HepG2 (cell line): ENCODE data around the gene RHOT1. TPM values are rescaled to one million over a fixed set of nuclear protein-coding genes. Genes with fewer than 3 reads are reported as not detected.

Experiments
- ATAC-seq: fragments of 200-7000 bp; cut with Tn5 transposase; 3 replicates; pipeline ENCODE4 v1.9.1; 2020; ENCODE audit warnings: mild to moderate bottlenecking, moderate library complexity
- BruUV-seq: library from RNA; stranded (reverse); fragments of 400-500 nt; replicated peaks from 2 replicates; lab custom pipeline; 2021; lab: Mats Ljungman, UMichigan
- CTCF ChIA-PET: fragments of 300-600 bp; formaldehyde crosslinking; extraction: SDS; loops from one replicate; lab custom pipeline; 2021; ENCODE audit warnings: low total read pairs, inconsistent platforms, low intra/inter-chr PET ratio; lab: Yijun Ruan, JAX
- POLR2A ChIA-PET: fragments of 350-600 bp; sonication (Branson Sonifier 250); formaldehyde crosslinking; loops from one replicate; lab custom pipeline; 2020; ENCODE audit warnings: antibody characterized with exemption, inconsistent platforms; lab: Yijun Ruan, JAX
- DNase-seq: peaks from one replicate; pipeline ENCODE4 v3.0.0-alpha.2; 2015; ENCODE audit warnings: low spot score
- FAIRE-seq: peaks from 3 replicates; lab custom pipeline; 2011; peaks lifted over from hg19 to GRCh38; lab: Jason Lieb, UNC
- H2AFZ ChIP-seq: one replicate; pipeline ENCODE4 v1.6.1; 2011; ENCODE audit warnings: low read length, inconsistent platforms
- H3K27ac ChIP-seq: fragments of 300-600 bp; 3 replicates; pipeline ENCODE4 v1.8.0; 2011; ENCODE audit warnings: mixed run types, mild to moderate bottlenecking, mixed read lengths, low read length, inconsistent platforms; ENCODE audit not compliant: insufficient read depth; ENCODE audit errors: extremely low read length
- H3K27me3 ChIP-seq, 2 experiments: fragments of 200-600 bp in 1 of 2; 2 replicates in 1 of 2; 3 replicates in 1 of 2; pipeline versions ENCODE4 v1.6.0 to v1.8.0; 2011; ENCODE audit warnings: low read length in 2 of 2, mild to moderate bottlenecking in 2 of 2, moderate library complexity in 2 of 2, inconsistent platforms in 1 of 2; ENCODE audit not compliant: insufficient read depth in 2 of 2, control insufficient read depth in 1 of 2
- H3K36me3 ChIP-seq, 2 experiments: fragments of 200-600 bp in 1 of 2; replicated peaks in 1 of 2; 2 replicates in 1 of 2; 3 replicates in 1 of 2; pipeline versions ENCODE4 v1.5.1 to v1.8.0; 2011; ENCODE audit warnings: low read length in 2 of 2, inconsistent platforms in 1 of 2; ENCODE audit not compliant: insufficient read depth in 2 of 2, control insufficient read depth in 1 of 2
- H3K4me1 ChIP-seq: 2 replicates; pipeline ENCODE4 v1.5.1; 2012; ENCODE audit warnings: low read length, inconsistent platforms; ENCODE audit not compliant: insufficient read depth
- H3K4me2 ChIP-seq: 2 replicates; pipeline ENCODE4 v1.6.0; 2011; ENCODE audit warnings: low read depth, low read length, inconsistent platforms
- H3K4me3 ChIP-seq, 3 experiments: fragments of 200-600 bp in 1 of 3; sonication (generic), shearing (Covaris generic) in 1 of 3; replicated peaks in 1 of 3; 2 replicates each; pipeline ENCODE4 v1.5.1; 2011 to 2016; ENCODE audit warnings: low read length in 3 of 3, inconsistent platforms in 2 of 3, low read depth in 2 of 3, mild to moderate bottlenecking in 2 of 3, control low read depth in 1 of 3, mixed read lengths in 1 of 3; ENCODE audit not compliant: insufficient read depth in 1 of 3
- H3K79me2 ChIP-seq: one replicate; pipeline ENCODE4 v1.6.1; 2011; ENCODE audit warnings: low read length, inconsistent platforms; ENCODE audit not compliant: insufficient read depth
- H3K9ac ChIP-seq: 2 replicates; pipeline ENCODE4 v1.6.0; 2011; ENCODE audit warnings: mild to moderate bottlenecking, low read depth, low read length, inconsistent platforms; ENCODE audit not compliant: insufficient read depth
- H3K9me3 ChIP-seq: 2 replicates; pipeline ENCODE4 v1.5.1; 2012; ENCODE audit warnings: mild to moderate bottlenecking, low read length
- H4K20me1 ChIP-seq: 2 replicates; pipeline ENCODE4 v1.6.0; 2011; ENCODE audit warnings: inconsistent platforms, mild to moderate bottlenecking, low read length, moderate library complexity; ENCODE audit not compliant: insufficient read depth
- CHD4 ChIP-seq: fragments of 200-600 bp; sonication (generic); IDR thresholded peaks from 2 replicates; pipeline ENCODE4 v1.7.0; 2017; ENCODE audit warnings: mild to moderate bottlenecking, low read length, borderline replicate concordance
- MAFF ChIP-seq: IDR thresholded peaks from 2 replicates; pipeline ENCODE4 v1.6.1; 2011; ENCODE audit warnings: low read depth, low read length, improper control_type of control experiment
- SIN3B ChIP-seq: fragments of 150-350 bp; IDR thresholded peaks from 2 replicates; pipeline ENCODE4 v1.6.1; 2014; ENCODE audit warnings: low read length
- ZBTB42 ChIP-seq: sonication (generic); formaldehyde crosslinking; IDR thresholded peaks from 2 replicates; pipeline ENCODE4 v1.5.0; 2020; ENCODE audit warnings: mild to moderate bottlenecking, missing genetic modification reagents
- ZNF101 ChIP-seq: sonication (generic); formaldehyde crosslinking; IDR thresholded peaks from 2 replicates; pipeline ENCODE4 v1.4.0; 2020; ENCODE audit warnings: mild to moderate bottlenecking, low read depth, missing genetic modification reagents, borderline replicate concordance
- ZNF317 ChIP-seq: sonication (generic); formaldehyde crosslinking; IDR thresholded peaks from 2 replicates; pipeline ENCODE4 v1.5.0; 2020; ENCODE audit warnings: mild to moderate bottlenecking, missing genetic modification reagents
- whole genome bisulfite sequencing: methylation state at CpG from one replicate; pipeline ENCODE4 v1.1.6; 2017; ENCODE audit warnings: low lambda C conversion rate; 5-methylcytosine and 5-hydroxymethylcytosine counted together
- in situ Hi-C: cut with HindIII; loops from 2 replicates; pipeline ENCODE4 v1.10.0; 2017; ENCODE audit warnings: low pct_unique_long_range_greater_than_20kb; ENCODE audit not compliant: extremely low pct_ligation_motif_present
- intact Hi-C: fragments of 100-400 bp; cut with micrococcal nuclease; formaldehyde crosslinking; loops from one replicate; pipeline ENCODE4 v1.10.0; 2022; ENCODE audit not compliant: unreplicated experiment
- polyA plus RNA-seq, 8 experiments: library from polyadenylated mRNA; depleted of rRNA in 3 of 8; stranded (reverse) in 7 of 8; unstranded in 1 of 8; fragments of >200 nt; fragmentation: Illumina TruSeq in 4 of 8; extraction: Trizol in 4 of 8; gene quantifications; 2 replicates each; pipeline versions ENCODE4 v1.2.1 to v1.2.3, GENCODE V29; 2011 to 2016; ENCODE audit warnings: low read depth in 4 of 8, missing spikeins in 1 of 8, mixed read lengths in 1 of 8; ENCODE audit not compliant: insufficient read depth in 1 of 8
- total RNA-seq, 5 experiments: library from RNA; depleted of rRNA; stranded (reverse); fragments of >200 nt; fragmentation: Illumina TruSeq; extraction: Trizol; gene quantifications; 2 replicates each; pipeline ENCODE4 v1.2.3, GENCODE V29; 2016; ENCODE audit warnings: low read depth in 1 of 5
- TF ChIP-seq, protein P1 (sequence below): sonication (generic); formaldehyde crosslinking; IDR thresholded peaks from 2 replicates; pipeline ENCODE4 v1.4.0; 2020; ENCODE audit warnings: missing genetic modification reagents
- TF ChIP-seq, protein P2 (sequence below), 2 experiments: sonication (generic) in 1 of 2; formaldehyde crosslinking in 1 of 2; IDR thresholded peaks; 2 replicates each; pipeline versions ENCODE4 v1.4.0 to v1.6.1; 2018 to 2020; ENCODE audit warnings: missing genetic modification reagents in 2 of 2, borderline replicate concordance in 1 of 2, low read depth in 1 of 2, mild to moderate bottlenecking in 1 of 2, missing biosample characterization in 1 of 2
- TF ChIP-seq, protein P3 (sequence below): sonication (generic); formaldehyde crosslinking; IDR thresholded peaks from 2 replicates; pipeline ENCODE4 v1.4.0; 2020; ENCODE audit warnings: missing genetic modification reagents
- TF ChIP-seq, protein P4 (sequence below): IDR thresholded peaks from 2 replicates; pipeline ENCODE4 v1.6.1; 2016; ENCODE audit warnings: missing compliant biosample characterization, missing genetic modification reagents, borderline replicate concordance

The RHOT1 gene
- total and polyA plus RNA-seq, 2 of the 13 experiments (the other 11 are each of a cell fraction or from before 2014, with no cell fraction given), result 25.6 to 41.5 TPM

DNA sequence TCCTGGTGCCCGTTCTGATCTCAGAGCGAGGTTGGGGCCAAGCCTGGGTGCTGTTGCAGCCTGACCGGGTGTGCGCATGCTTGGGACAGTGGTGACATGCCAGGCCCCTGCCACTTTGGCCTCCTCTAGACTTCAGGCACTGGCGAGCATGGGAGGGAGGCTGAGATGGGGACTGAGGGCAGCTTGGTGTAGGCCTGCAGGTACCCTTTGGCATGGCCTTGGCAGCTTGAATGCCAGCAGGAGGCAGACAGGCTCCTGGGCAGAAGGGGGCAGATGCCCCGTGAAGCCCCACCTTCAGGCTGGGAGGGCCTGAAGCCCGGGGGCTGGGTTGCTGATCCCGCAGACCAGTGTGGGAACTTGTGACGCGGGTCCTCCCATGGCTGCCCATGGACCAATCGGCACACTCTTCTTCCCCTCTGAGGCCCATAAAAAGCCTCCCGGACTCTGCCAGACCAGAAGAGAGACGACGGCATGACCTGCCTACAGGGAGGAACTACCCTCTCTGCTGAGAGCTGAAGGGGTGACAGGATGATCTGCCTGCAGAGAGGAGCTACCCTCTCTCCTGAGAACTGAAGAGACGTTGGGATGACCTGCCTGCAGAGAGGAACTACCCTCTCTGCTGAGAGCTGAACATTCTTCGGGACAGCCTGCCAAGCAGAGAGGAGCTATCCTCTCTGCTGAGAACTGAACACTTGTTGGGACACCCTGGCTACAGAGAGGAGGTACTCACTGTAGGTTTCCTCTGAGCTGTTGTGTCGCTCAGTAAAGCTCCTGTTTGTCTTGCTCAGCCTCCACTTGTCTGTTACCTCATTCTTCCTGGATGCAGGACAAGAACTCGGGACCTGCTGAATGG is 17.5 kb downstream of the RHOT1 start:
- POLR2A ChIA-PET, result no interaction called here
- Histone ChIP-seq H2AFZ (no peak overlapping the region), H4K20me1 (no peaks in the 10 kb centered on the region), H3K27ac (no peak overlapping the region), H3K9me3 (no peaks in the 10 kb centered on the region), H3K79me2 (no peaks in the 10 kb centered on the region), H3K4me1 (no peaks in the 10 kb centered on the region), H3K36me3 (peaks cover 6 to 14% of the 10 kb centered on the region in 2 experiments; a peak in 4 of 5 replicates)
- ATAC-seq, result no peak
- BruUV-seq, result no TSS peak
- WGBS, result 95% methylated on average over 4 of the region's 18 CpGs
- in situ Hi-C loops, result no loop called here
- no peak for TF ChIP-seq ZBTB42 (CRISPR knock-in tag)
- TF ChIP-seq, protein P1, sequence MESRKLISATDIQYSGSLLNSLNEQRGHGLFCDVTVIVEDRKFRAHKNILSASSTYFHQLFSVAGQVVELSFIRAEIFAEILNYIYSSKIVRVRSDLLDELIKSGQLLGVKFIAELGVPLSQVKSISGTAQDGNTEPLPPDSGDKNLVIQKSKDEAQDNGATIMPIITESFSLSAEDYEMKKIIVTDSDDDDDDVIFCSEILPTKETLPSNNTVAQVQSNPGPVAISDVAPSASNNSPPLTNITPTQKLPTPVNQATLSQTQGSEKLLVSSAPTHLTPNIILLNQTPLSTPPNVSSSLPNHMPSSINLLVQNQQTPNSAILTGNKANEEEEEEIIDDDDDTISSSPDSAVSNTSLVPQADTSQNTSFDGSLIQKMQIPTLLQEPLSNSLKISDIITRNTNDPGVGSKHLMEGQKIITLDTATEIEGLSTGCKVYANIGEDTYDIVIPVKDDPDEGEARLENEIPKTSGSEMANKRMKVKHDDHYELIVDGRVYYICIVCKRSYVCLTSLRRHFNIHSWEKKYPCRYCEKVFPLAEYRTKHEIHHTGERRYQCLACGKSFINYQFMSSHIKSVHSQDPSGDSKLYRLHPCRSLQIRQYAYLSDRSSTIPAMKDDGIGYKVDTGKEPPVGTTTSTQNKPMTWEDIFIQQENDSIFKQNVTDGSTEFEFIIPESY (CRISPR knock-in tag), result no peak
- no peak for TF ChIP-seq ZNF101 (CRISPR knock-in tag)
- no peak for TF ChIP-seq CHD4
- no peak for TF ChIP-seq SIN3B
- TF ChIP-seq, protein P2, sequence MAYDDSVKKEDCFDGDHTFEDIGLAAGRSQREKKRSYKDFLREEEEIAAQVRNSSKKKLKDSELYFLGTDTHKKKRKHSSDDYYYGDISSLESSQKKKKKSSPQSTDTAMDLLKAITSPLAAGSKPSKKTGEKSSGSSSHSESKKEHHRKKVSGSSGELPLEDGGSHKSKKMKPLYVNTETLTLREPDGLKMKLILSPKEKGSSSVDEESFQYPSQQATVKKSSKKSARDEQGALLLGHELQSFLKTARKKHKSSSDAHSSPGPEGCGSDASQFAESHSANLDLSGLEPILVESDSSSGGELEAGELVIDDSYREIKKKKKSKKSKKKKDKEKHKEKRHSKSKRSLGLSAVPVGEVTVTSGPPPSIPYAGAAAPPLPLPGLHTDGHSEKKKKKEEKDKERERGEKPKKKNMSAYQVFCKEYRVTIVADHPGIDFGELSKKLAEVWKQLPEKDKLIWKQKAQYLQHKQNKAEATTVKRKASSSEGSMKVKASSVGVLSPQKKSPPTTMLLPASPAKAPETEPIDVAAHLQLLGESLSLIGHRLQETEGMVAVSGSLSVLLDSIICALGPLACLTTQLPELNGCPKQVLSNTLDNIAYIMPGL (CRISPR knock-in tag; IDR thresholded peaks at IDR 0.05; ENCODE audit: borderline replicate concordance in 1 of 2, low read depth in 1 of 2), result no peak
- TF ChIP-seq, protein P3, sequence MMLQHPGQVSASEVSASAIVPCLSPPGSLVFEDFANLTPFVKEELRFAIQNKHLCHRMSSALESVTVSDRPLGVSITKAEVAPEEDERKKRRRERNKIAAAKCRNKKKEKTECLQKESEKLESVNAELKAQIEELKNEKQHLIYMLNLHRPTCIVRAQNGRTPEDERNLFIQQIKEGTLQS, result no peak
- no peak for TF ChIP-seq MAFF
- no peak for TF ChIP-seq ZNF317 (CRISPR knock-in tag)
- TF ChIP-seq, protein P4, sequence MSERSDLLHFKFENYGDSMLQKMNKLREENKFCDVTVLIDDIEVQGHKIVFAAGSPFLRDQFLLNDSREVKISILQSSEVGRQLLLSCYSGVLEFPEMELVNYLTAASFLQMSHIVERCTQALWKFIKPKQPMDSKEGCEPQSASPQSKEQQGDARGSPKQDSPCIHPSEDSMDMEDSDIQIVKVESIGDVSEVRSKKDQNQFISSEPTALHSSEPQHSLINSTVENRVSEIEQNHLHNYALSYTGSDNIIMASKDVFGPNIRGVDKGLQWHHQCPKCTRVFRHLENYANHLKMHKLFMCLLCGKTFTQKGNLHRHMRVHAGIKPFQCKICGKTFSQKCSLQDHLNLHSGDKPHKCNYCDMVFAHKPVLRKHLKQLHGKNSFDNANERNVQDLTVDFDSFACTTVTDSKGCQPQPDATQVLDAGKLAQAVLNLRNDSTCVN (CRISPR knock-in tag), result no peak
- TF ChIP-seq, all 625 proteins: peak for 0
- H3K27me3 ChIP-seq, result no peaks in the 10 kb centered on the region; a peak in 1 of 5 replicates
- H3K4me3 ChIP-seq, result no peak overlapping the region
- FAIRE-seq (no peak), DNase-seq (no peak)
- intact Hi-C loops, result no loop called here
- no peak overlapping the region for H3K4me2 ChIP-seq
- CTCF ChIA-PET, result no interaction called here
- no peak overlapping the region for H3K9ac ChIP-seq
